NK-92 treated with Interleukin-12 subunit alpha and Interleukin-12 subunit beta, amount 100 ng/mL, for 24 hours (cell line): ENCODE data around the gene GPATCH3.
A peak's percentile ranks its signal among the peaks of the same experiment; 100 is the strongest.
"Not testable (repeated sequence)": the region's sequence is repeated elsewhere in the genome, so short reads cannot be mapped to it uniquely, and the experiment has no call there.

Experiments
- DNase-seq: peaks from one replicate; lab custom pipeline; 2025; lab: John Stamatoyannopoulos, UW

GPATCH3 gene

GRCh38 chr1:26912147-26912490 lies 11.9 kb upstream of the GPATCH3 start:
- DNase-seq: no peak

GRCh38 chr1:26911399-26912146 lies 11.3 kb upstream of the GPATCH3 start:
- no peak for DNase-seq

GRCh38 chr1:26910343-26911160 lies 10.3 kb upstream of the GPATCH3 start:
- DNase-seq: no peak

- no peak for DNase-seq
Measured at GRCh38 chr1:26909951-26910342, 9.7 kb upstream of the GPATCH3 start.

- no peak for DNase-seq
Measured at GRCh38 chr1:26907071-26907917, 7.0 kb upstream of the GPATCH3 start.

- no peak for DNase-seq
Measured at GRCh38 chr1:26900815-26901511, 696 bp upstream of the GPATCH3 start.

- DNase-seq: no peak
Measured at GRCh38 chr1:26897351-26897750, 2.9 kb downstream of the GPATCH3 start.

- DNase-seq: no peak
Measured at GRCh38 chr1:26894263-26894662, 6.0 kb downstream of the GPATCH3 start.

GRCh38 chr1:26890467-26890796 lies 9.8 kb downstream of the GPATCH3 start:
- DNase-seq: no peak

- peak; percentile 65 for DNase-seq
Measured at GRCh38 chr1:26889551-26890466, 10.5 kb downstream of the GPATCH3 start, which contains the start of gene GPN2. GPN2 (minus strand) TSS chr1:26890283; CDS start chr1:26890096, 187 bp downstream.

GRCh38 chr1:26888231-26888630 lies 12.0 kb downstream of the GPATCH3 start:
- no peak for DNase-seq

GRCh38 chr1:26887125-26887524 lies 13.1 kb downstream of the GPATCH3 start:
- DNase-seq: no peak

GRCh38 chr1:26882696-26883463 lies 17.4 kb downstream of the GPATCH3 start:
- DNase-seq: no peak

GRCh38 chr1:26881611-26882010 lies 18.7 kb downstream of the GPATCH3 start:
- not testable (repeated sequence) for DNase-seq

GRCh38 chr1:26879793-26880192 lies 20.5 kb downstream of the GPATCH3 start:
- no peak for DNase-seq

- no peak for DNase-seq
Measured at GRCh38 chr1:26877326-26877725, 22.9 kb downstream of the GPATCH3 start.

- DNase-seq: no peak
Measured at GRCh38 chr1:26874896-26875295, 25.4 kb downstream of the GPATCH3 start.

- not testable (repeated sequence) for DNase-seq
Measured at GRCh38 chr1:26873097-26873496, 27.2 kb downstream of the GPATCH3 start.

- DNase-seq: peak; percentile 95
Measured at GRCh38 chr1:26864610-26865480, 35.4 kb downstream of the GPATCH3 start.
